Tongue (tissue), 2 donors: ENCODE data around the gene MAGI1. TPM values are rescaled to one million over a fixed set of nuclear protein-coding genes. Genes with fewer than 3 reads are reported as not detected.
"Not testable (repeated sequence)": the region's sequence is repeated elsewhere in the genome, so short reads cannot be mapped to it uniquely, and the experiment has no call there.

Experiments
- DNase-seq: peaks from one replicate; pipeline ENCODE4 v3.0.0-alpha.2; 2015
- total RNA-seq: library from RNA; depleted of rRNA; stranded (reverse); fragments of >200 nt; gene quantifications from one replicate; pipeline ENCODE4 v1.2.3, GENCODE V29; 2014

Gene MAGI1
- total RNA-seq, 1 donor from 2014 or later = 62.1 TPM

GRCh38 chr3:65560133-65560532, 478.6 kb downstream of the MAGI1 start:
- no peak for DNase-seq

- DNase-seq = no peak
Measured at GRCh38 chr3:65559643-65560042, 479.1 kb downstream of the MAGI1 start.

GRCh38 chr3:65558826-65559225, 479.9 kb downstream of the MAGI1 start:
- DNase-seq = no peak

GRCh38 chr3:65557899-65558564, 480.7 kb downstream of the MAGI1 start:
- DNase-seq = no peak

- DNase-seq = no peak
Measured at GRCh38 chr3:65556934-65557577, 481.7 kb downstream of the MAGI1 start.

- DNase-seq = no peak
Measured at GRCh38 chr3:65552434-65552833, 486.3 kb downstream of the MAGI1 start.

- no peak for DNase-seq
Measured at GRCh38 chr3:65551945-65552344, 486.8 kb downstream of the MAGI1 start.

- DNase-seq = no peak
Measured at GRCh38 chr3:65550137-65550536, 488.6 kb downstream of the MAGI1 start.

GRCh38 chr3:65549626-65549959, 489.1 kb downstream of the MAGI1 start:
- DNase-seq = no peak

GRCh38 chr3:65548848-65549625, 489.7 kb downstream of the MAGI1 start:
- peak; percentile 69 for DNase-seq

GRCh38 chr3:65545429-65545828, 493.3 kb downstream of the MAGI1 start:
- no peak for DNase-seq

- DNase-seq = not testable (repeated sequence)
Measured at GRCh38 chr3:65543391-65543790, 495.3 kb downstream of the MAGI1 start.

- DNase-seq = no peak
Measured at GRCh38 chr3:65540666-65541065, 498.1 kb downstream of the MAGI1 start.

GRCh38 chr3:65539616-65540015, 499.1 kb downstream of the MAGI1 start:
- DNase-seq = no peak

GRCh38 chr3:65538101-65538500, 500.6 kb downstream of the MAGI1 start:
- DNase-seq = no peak

- no peak for DNase-seq
Measured at GRCh38 chr3:65537109-65537508, 501.6 kb downstream of the MAGI1 start.

GRCh38 chr3:65535260-65535659, 503.5 kb downstream of the MAGI1 start:
- no peak for DNase-seq

GRCh38 chr3:65534805-65535204, 503.9 kb downstream of the MAGI1 start:
- no peak for DNase-seq

GRCh38 chr3:65532749-65533148, 506.0 kb downstream of the MAGI1 start:
- DNase-seq = no peak

- DNase-seq = no peak
Measured at GRCh38 chr3:65532215-65532614, 506.5 kb downstream of the MAGI1 start.

GRCh38 chr3:65531499-65531898, 507.2 kb downstream of the MAGI1 start:
- DNase-seq = no peak

- no peak for DNase-seq
Measured at GRCh38 chr3:65526656-65527055, 512.1 kb downstream of the MAGI1 start.

- DNase-seq = peak; percentile 81
Measured at GRCh38 chr3:65524584-65524983, 514.1 kb downstream of the MAGI1 start.

- no peak for DNase-seq
Measured at GRCh38 chr3:65523878-65524277, 514.8 kb downstream of the MAGI1 start.
